Kidney (tissue), 14 donors: ENCODE data around the gene GBA2. TPM values are rescaled to one million over a fixed set of nuclear protein-coding genes. Genes with fewer than 3 reads are reported as not detected.

Source experiments
- DNase-seq, 5 donors: peaks; one replicate each; pipeline ENCODE4 v3.0.0-alpha.2; 2013 to 2020
- FAIRE-seq: peaks from 2 replicates; lab custom pipeline; 2012; peaks lifted over from hg19 to GRCh38; lab: Jason Lieb, UNC
- H3K27ac ChIP-seq, 2 donors: one replicate each; pipeline ENCODE4 v1.7.0; 2013; ENCODE audit warnings: low read depth in 2 of 2, low read length in 2 of 2, inconsistent platforms in 1 of 2
- H3K27me3 ChIP-seq: one replicate; pipeline ENCODE4 v1.7.1; 2013; ENCODE audit warnings: low read length, inconsistent platforms; ENCODE audit not compliant: control insufficient read depth, insufficient read depth
- H3K36me3 ChIP-seq, 3 donors: one replicate each; pipeline versions ENCODE4 v1.7.0 to v1.7.1; 2013; ENCODE audit warnings: low read length in 3 of 3, control low read depth in 1 of 3, inconsistent platforms in 1 of 3; ENCODE audit not compliant: insufficient read depth in 3 of 3, control insufficient read depth in 2 of 3
- H3K4me1 ChIP-seq, 3 donors: one replicate each; pipeline versions ENCODE4 v1.7.0 to v1.7.1; 2013; ENCODE audit warnings: low read length in 3 of 3, inconsistent platforms in 1 of 3, low read depth in 1 of 3; ENCODE audit not compliant: control insufficient read depth in 2 of 3, insufficient read depth in 2 of 3
- H3K4me3 ChIP-seq, 3 donors: one replicate each; pipeline versions ENCODE4 v1.7.0 to v1.8.1; 2013; ENCODE audit warnings: low read length in 3 of 3, control low read depth in 1 of 3, inconsistent platforms in 1 of 3
- H3K9ac ChIP-seq, 3 donors: one replicate each; pipeline versions ENCODE4 v1.7.0 to v1.7.1; 2013; ENCODE audit warnings: low read length in 3 of 3, control low read depth in 1 of 3, inconsistent platforms in 1 of 3
- H3K9me3 ChIP-seq, 3 donors: one replicate each; pipeline versions ENCODE4 v1.7.0 to v1.7.1; 2013; ENCODE audit warnings: low read length in 3 of 3, control low read depth in 1 of 3, inconsistent platforms in 1 of 3; ENCODE audit not compliant: control insufficient read depth in 2 of 3, insufficient read depth in 1 of 3
- CTCF ChIP-seq: IDR thresholded peaks from 3 replicates; pipeline ENCODE4 v1.5.1; 2012; ENCODE audit warnings: mild to moderate bottlenecking, moderate library complexity, borderline replicate concordance; ENCODE audit not compliant: insufficient read depth; ENCODE audit errors: extremely low read depth
- intact Hi-C: fragments of 100-400 bp; cut with DNase I; formaldehyde crosslinking; loops from one replicate; pipeline ENCODE4 v1.11.1; 2022
- polyA plus RNA-seq: library from polyadenylated mRNA; stranded (reverse); fragments of 350-450 nt; fragmentation: Illumina TruSeq; extraction: RNeasy Lipid Tissue Mini Kit (QIAGEN cat#74804); gene quantifications from one replicate; pipeline ENCODE4 v1.2.3, GENCODE V29; 2014; ENCODE audit warnings: low read depth, low replicate concordance; ENCODE audit not compliant: insufficient read depth
- total RNA-seq: library from RNA; stranded (reverse); fragmentation: NEBNext Ultra II Directional; extraction: Animal tissue kit (Norgen Biotek cat#: 25700); gene quantifications from one replicate; pipeline ENCODE4 v1.2.1, GENCODE V29; 2021
- donor health status: control.
- donor health status: control.
- donor health status: control.
- donor health status: control.
- donor health status: control.
- donor health status: DM: yes; HTN: yes; CAD: no.
- donor health status: Normal renal cell carcinoma (clear cell type).

GBA2 gene
- total and polyA plus RNA-seq, 2 donors from 2014 or later, result 83.2 to 93.2 TPM

DNA sequence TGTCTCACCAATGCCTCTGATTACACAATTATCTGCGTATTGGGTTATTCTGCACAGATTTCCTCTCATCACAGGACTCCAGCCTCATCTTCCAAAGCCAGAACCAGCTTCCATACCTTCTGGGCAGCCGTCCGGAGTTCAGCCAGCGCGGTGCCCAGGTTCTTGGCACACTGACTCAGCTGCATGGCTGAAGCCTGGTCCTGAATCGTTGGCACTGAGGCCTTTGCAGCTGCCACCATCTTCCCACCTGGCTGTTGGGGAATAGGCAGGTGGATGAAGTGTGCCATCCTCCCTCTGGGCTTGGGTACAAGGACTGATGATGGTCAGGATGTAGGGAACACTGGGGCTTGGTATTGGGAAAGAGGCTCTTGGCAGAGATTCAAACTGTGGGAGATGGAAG, 34.9 kb downstream of the GBA2 start:
- peaks cover 9 to 92% (median 74%) of the 10 kb centered on the region in 3 donors for H3K36me3 ChIP-seq
- H3K9ac ChIP-seq, result no peak overlapping the region
- no peak for FAIRE-seq
- H3K9me3 ChIP-seq, result no peaks in the 10 kb centered on the region
- H3K27ac ChIP-seq, result no peak overlapping the region
- DNase-seq, result peak in 1 of 5 donors; percentile 33
- H3K27me3 ChIP-seq, result no peaks in the 10 kb centered on the region
- peaks cover 0 to 11% (median 0%) of the 10 kb centered on the region in 3 donors for H3K4me1 ChIP-seq
- TF ChIP-seq CTCF, result no peak
- no peak overlapping the region for H3K4me3 ChIP-seq
- intact Hi-C loops, result no loop called here

DNA sequence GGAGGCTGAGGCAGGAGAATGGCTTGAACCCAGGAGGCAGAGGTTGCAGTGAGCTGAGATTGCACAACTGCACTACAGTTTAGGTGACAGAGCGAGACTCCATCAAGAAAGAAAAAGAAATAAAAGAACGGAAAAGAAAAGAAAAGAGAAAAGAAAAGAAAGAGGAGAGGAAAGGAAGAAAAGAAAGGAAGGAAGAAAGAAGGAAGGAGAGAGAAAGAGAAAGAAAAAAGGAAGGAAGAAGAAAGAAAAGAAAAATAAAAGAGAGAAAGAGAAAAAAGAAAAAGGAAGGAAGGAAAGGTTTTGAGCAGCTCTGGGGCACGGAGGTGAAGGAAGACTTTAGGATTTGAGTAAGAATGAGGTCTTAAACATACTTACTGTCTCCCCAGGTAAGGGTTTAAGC, 35.5 kb downstream of the GBA2 start:
- no peak for DNase-seq
- FAIRE-seq, result no peak
- no peak overlapping the region for H3K9ac ChIP-seq
- H3K27me3 ChIP-seq, result no peaks in the 10 kb centered on the region
- no peak overlapping the region for H3K4me3 ChIP-seq
- peaks cover 0 to 11% (median 0%) of the 10 kb centered on the region in 3 donors for H3K4me1 ChIP-seq
- H3K36me3 ChIP-seq, result peaks cover 9 to 91% (median 71%) of the 10 kb centered on the region in 3 donors
- H3K27ac ChIP-seq, result no peak overlapping the region
- H3K9me3 ChIP-seq, result no peaks in the 10 kb centered on the region
- no peak for TF ChIP-seq CTCF
- intact Hi-C loops, result no loop called here

GRCh38 chr9:35712762-35713400, 36.1 kb downstream of the GBA2 start:
- Histone ChIP-seq H3K4me1 (peaks cover 0 to 11% (median 0%) of the 10 kb centered on the region in 3 donors), H3K27ac (no peak overlapping the region), H3K9ac (no peak overlapping the region), H3K27me3 (no peaks in the 10 kb centered on the region), H3K4me3 (no peak overlapping the region), H3K36me3 (peaks cover 8 to 90% (median 69%) of the 10 kb centered on the region in 3 donors), H3K9me3 (no peaks in the 10 kb centered on the region)
- TF ChIP-seq CTCF, result no peak
- DNase-seq (peak in 1 of 5 donors; percentile 63), FAIRE-seq (no peak)
- intact Hi-C loops, result no loop called here
